Retinal pigment epithelial cell (primary cell): ENCODE measurements around the gene PLXNA2.
A peak's percentile ranks its signal among the peaks of the same experiment; 100 is the strongest.

ENCODE experiments used
- DNase-seq: peaks from one replicate; pipeline ENCODE4 v3.0.0-alpha.2; 2010; ENCODE audit warnings: low read depth
- H3K4me3 ChIP-seq: 2 replicates; pipeline ENCODE4 v1.5.1; 2011; ENCODE audit warnings: mild to moderate bottlenecking, low read length, control low read depth, moderate library complexity
- CTCF ChIP-seq: conservative IDR thresholded peaks from 2 replicates; pipeline ENCODE4 v1.5.1; 2011; ENCODE audit warnings: low read depth, low read length, control low read depth, inconsistent platforms

Gene PLXNA2

GRCh38 chr1:207990876-207991582 lies 253.2 kb downstream of the PLXNA2 start:
- H3K4me3 ChIP-seq = no peak overlapping the region
- DNase-seq = no peak
- TF ChIP-seq CTCF = no peak

- DNase-seq = no peak
- H3K4me3 ChIP-seq = no peak overlapping the region
- TF ChIP-seq CTCF = no peak
Observed at GRCh38 chr1:207990455-207990854, 253.7 kb downstream of the PLXNA2 start.

- no peak for TF ChIP-seq CTCF
- DNase-seq = no peak
- no peak overlapping the region for H3K4me3 ChIP-seq
Observed at GRCh38 chr1:207988326-207989165, 255.6 kb downstream of the PLXNA2 start.

- no peak for TF ChIP-seq CTCF
- no peak overlapping the region for H3K4me3 ChIP-seq
- DNase-seq = peak; percentile 13
Observed at GRCh38 chr1:207987164-207987563, 257.0 kb downstream of the PLXNA2 start.

- DNase-seq = no peak
- TF ChIP-seq CTCF = no peak
- H3K4me3 ChIP-seq = no peak overlapping the region
Observed at GRCh38 chr1:207985996-207986395, 258.2 kb downstream of the PLXNA2 start.

- no peak overlapping the region for H3K4me3 ChIP-seq
- DNase-seq = no peak
- no peak for TF ChIP-seq CTCF
Observed at GRCh38 chr1:207984831-207985572, 259.2 kb downstream of the PLXNA2 start.
